ENCODE measurements around the gene TMEM184B. TPM values are rescaled to one million over a fixed set of nuclear protein-coding genes. Genes with fewer than 3 reads are reported as not detected.
A peak's percentile ranks its signal among the peaks of the same experiment; 100 is the strongest.
"Not testable (repeated sequence)": the region's sequence is repeated elsewhere in the genome, so short reads cannot be mapped to it uniquely, and the experiment has no call there.

TMEM184B gene
- total RNA-seq, 3 donors from 2014 or later (not counting 1 experiment from before 2014, with no cell fraction given), result 58.1 to 72.5 (median 68.6) TPM

- peaks cover 58 to 67% of the 10 kb centered on the region in 2 donors for H3K4me1 Mint-ChIP-seq
- Histone ChIP-seq H3K36me3 (ENCODE audit: control insufficient read depth, insufficient read depth, low read length) (no peaks in the 10 kb centered on the region), H3K4me3 (ENCODE audit: low read length) (no peak overlapping the region), H3K4me1 (ENCODE audit: control insufficient read depth, insufficient read depth, low read length) (peaks cover 80% of the 10 kb centered on the region), H3K9me3 (ENCODE audit: control insufficient read depth, insufficient read depth, low read length) (no peaks in the 10 kb centered on the region), H3K27me3 (ENCODE audit: control insufficient read depth, insufficient read depth, low read length) (no peaks in the 10 kb centered on the region), H3K27ac (ENCODE audit: low read length) (peak overlapping the region; percentile 41)
- TF ChIP-seq, protein P1, sequence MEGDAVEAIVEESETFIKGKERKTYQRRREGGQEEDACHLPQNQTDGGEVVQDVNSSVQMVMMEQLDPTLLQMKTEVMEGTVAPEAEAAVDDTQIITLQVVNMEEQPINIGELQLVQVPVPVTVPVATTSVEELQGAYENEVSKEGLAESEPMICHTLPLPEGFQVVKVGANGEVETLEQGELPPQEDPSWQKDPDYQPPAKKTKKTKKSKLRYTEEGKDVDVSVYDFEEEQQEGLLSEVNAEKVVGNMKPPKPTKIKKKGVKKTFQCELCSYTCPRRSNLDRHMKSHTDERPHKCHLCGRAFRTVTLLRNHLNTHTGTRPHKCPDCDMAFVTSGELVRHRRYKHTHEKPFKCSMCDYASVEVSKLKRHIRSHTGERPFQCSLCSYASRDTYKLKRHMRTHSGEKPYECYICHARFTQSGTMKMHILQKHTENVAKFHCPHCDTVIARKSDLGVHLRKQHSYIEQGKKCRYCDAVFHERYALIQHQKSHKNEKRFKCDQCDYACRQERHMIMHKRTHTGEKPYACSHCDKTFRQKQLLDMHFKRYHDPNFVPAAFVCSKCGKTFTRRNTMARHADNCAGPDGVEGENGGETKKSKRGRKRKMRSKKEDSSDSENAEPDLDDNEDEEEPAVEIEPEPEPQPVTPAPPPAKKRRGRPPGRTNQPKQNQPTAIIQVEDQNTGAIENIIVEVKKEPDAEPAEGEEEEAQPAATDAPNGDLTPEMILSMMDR (IDR thresholded peaks at IDR 0.05), result no peak
- WGBS (ENCODE audit: insufficient coverage), result 93% methylated on average over 15 of the region's 15 CpGs
- no peaks in the 10 kb centered on the region for H3K27me3 Mint-ChIP-seq (ENCODE audit: low read depth in 2 of 2)
- no peak overlapping the region for H3K4me3 Mint-ChIP-seq
- intact Hi-C loops (cut with micrococcal nuclease), result loop anchor here (1.0 to 10.0 kb wide), 3 partner anchors 23 to 87 kb away; partner anchors contain the start of gene MAFF
- ATAC-seq (no peak), DNase-seq (no peak)
- H3K36me3 Mint-ChIP-seq, result no peaks in the 10 kb centered on the region
- H3K27ac Mint-ChIP-seq, result peak overlapping the region; percentile 87 to 89
- H3K9me3 Mint-ChIP-seq, result no peaks in the 10 kb centered on the region
Measured at GRCh38 chr22:38177926-38178604, 94.7 kb downstream of the TMEM184B start.

DNA sequence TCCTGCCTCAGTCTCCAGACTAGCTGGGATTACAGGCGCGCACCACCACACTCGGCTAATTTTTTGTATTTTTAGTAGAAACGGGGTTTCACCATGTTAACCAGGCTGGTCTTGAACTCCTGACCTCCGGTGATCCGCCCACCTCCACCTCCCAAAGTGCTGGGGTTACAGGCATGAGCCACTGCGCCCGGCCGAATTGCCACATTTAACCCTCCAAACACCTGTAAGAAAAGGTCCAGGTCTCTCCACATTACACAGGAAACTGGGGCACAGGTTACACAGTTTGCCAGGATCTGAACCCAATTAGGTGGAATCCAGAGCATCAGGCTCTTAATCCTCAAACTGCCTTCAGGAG is 95.3 kb downstream of the TMEM184B start:
- H3K4me1 Mint-ChIP-seq, result peaks cover 63 to 72% of the 10 kb centered on the region in 2 donors
- not testable (repeated sequence) for H3K9me3 ChIP-seq (ENCODE audit: control insufficient read depth, insufficient read depth, low read length); H3K36me3 ChIP-seq (ENCODE audit: control insufficient read depth, insufficient read depth, low read length); H3K4me3 ChIP-seq (ENCODE audit: low read length); H3K9me3 Mint-ChIP-seq; H3K27me3 ChIP-seq (ENCODE audit: control insufficient read depth, insufficient read depth, low read length); DNase-seq; H3K27me3 Mint-ChIP-seq (ENCODE audit: low read depth in 2 of 2); H3K36me3 Mint-ChIP-seq; ATAC-seq
- WGBS (ENCODE audit: insufficient coverage), result 94% methylated on average over 9 of the region's 9 CpGs
- H3K4me3 Mint-ChIP-seq, result peak overlapping the region; percentile 83
- H3K4me1 ChIP-seq (ENCODE audit: control insufficient read depth, insufficient read depth, low read length), result peaks cover 81% of the 10 kb centered on the region
- H3K27ac Mint-ChIP-seq, result peak overlapping the region; percentile 87 to 89
- intact Hi-C loops (cut with micrococcal nuclease), result loop anchor here (1.0 to 10.0 kb wide), 3 partner anchors 24 to 87 kb away; partner anchors contain the start of gene MAFF
- peak overlapping the region; percentile 41 for H3K27ac ChIP-seq (ENCODE audit: low read length)

DNA sequence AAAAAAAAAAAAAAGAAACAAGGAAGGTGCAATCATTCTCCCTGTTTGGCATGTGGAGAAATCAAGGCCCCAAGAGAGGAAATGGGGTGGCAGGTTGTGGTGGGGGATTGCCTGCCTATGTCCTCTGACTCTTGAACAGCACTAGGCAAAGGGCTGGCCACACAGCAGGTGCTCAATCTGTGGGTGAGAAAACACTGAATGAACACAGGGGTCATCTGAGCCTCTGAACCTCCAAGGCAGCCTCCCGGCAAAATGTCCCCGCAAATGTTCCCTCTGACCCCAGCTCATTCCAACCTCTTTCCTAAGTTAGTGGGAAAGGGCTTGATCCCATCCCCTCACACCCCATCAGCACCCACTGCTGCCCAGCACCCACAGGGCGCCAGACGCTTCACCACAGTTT is 95.8 kb downstream of the TMEM184B start:
- peak overlapping the region; percentile 87 to 89 for H3K27ac Mint-ChIP-seq

DNA sequence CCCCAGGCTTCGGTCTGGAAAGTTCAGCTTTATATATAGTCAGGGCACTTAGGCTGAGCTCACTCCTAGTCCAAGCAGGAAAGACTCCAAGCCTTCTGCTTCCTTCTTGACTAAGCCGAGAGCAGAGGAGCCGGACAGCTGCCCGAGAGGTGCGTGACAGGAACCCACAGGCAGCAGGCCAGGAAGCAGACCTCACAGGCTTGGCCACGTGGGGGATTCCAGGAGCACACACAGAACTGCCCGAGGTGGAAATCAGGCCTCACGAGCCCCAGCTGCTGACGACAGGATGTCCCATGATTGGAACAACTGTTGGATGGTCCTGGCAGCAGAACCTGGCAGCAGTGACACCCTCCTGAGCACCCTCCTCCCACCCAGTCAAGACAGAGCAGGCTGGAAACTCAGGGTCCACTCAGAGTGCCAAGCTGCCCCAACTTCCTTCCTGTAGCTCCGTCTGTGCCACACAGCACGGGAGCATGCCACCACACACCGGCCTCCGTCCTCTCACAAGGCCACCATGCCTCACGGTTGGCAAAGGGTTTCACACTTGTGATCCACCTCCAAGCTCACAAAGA is 96.6 kb downstream of the TMEM184B start:
- Mint-ChIP-seq H3K36me3 (no peaks in the 10 kb centered on the region), H3K4me3 (peak overlapping the region; percentile 83), H3K4me1 (peaks cover 62 to 72% of the 10 kb centered on the region in 2 donors), H3K27me3 (ENCODE audit: low read depth in 2 of 2) (no peaks in the 10 kb centered on the region), H3K9me3 (no peaks in the 10 kb centered on the region), H3K27ac (peak overlapping the region; percentile 87 to 89)
- TF ChIP-seq, protein P1 (IDR thresholded peaks at IDR 0.05), result no peak
- intact Hi-C loops (cut with micrococcal nuclease), result loop anchor here (10.0 kb wide), 2 partner anchors 49 to 89 kb away; no protein-coding TSS in a partner anchor
- ATAC-seq (peak in 2 of 3 donors; percentile 15 to 50), DNase-seq (peak; percentile 33 to 69)
- whole genome bisulfite sequencing (ENCODE audit: insufficient coverage), result 34% methylated on average over 13 of the region's 14 CpGs
- Histone ChIP-seq H3K27ac (ENCODE audit: low read length) (peak overlapping the region; percentile 83), H3K4me1 (ENCODE audit: control insufficient read depth, insufficient read depth, low read length) (peaks cover 81% of the 10 kb centered on the region), H3K9me3 (ENCODE audit: control insufficient read depth, insufficient read depth, low read length) (no peaks in the 10 kb centered on the region), H3K27me3 (ENCODE audit: control insufficient read depth, insufficient read depth, low read length) (no peaks in the 10 kb centered on the region), H3K36me3 (ENCODE audit: control insufficient read depth, insufficient read depth, low read length) (no peaks in the 10 kb centered on the region), H3K4me3 (ENCODE audit: low read length) (no peak overlapping the region)

More for the DNA sequence above, 95.8 kb downstream of the TMEM184B start:
- H3K27me3 ChIP-seq (ENCODE audit: control insufficient read depth, insufficient read depth, low read length), result no peaks in the 10 kb centered on the region
- Mint-ChIP-seq H3K4me1 (peaks cover 66 to 76% of the 10 kb centered on the region in 2 donors), H3K9me3 (no peaks in the 10 kb centered on the region), H3K36me3 (no peaks in the 10 kb centered on the region), H3K27me3 (ENCODE audit: low read depth in 2 of 2) (no peaks in the 10 kb centered on the region), H3K4me3 (peak overlapping the region; percentile 83)
- H3K9me3 ChIP-seq (ENCODE audit: control insufficient read depth, insufficient read depth, low read length), result no peaks in the 10 kb centered on the region
- H3K4me3 ChIP-seq (ENCODE audit: low read length), result no peak overlapping the region
- DNase-seq (peak; percentile 54 to 56), ATAC-seq (peak in 2 of 3 donors; percentile 16 to 39)
- peaks cover 81% of the 10 kb centered on the region for H3K4me1 ChIP-seq (ENCODE audit: control insufficient read depth, insufficient read depth, low read length)
- H3K36me3 ChIP-seq (ENCODE audit: control insufficient read depth, insufficient read depth, low read length), result no peaks in the 10 kb centered on the region
- WGBS (ENCODE audit: insufficient coverage), result 46% methylated on average over 3 of the region's 4 CpGs
- intact Hi-C loops (cut with micrococcal nuclease), result loop anchor here (1.0 to 10.0 kb wide), 3 partner anchors 24 to 88 kb away; partner anchors contain the start of gene MAFF
- TF ChIP-seq, protein P1 (IDR thresholded peaks at IDR 0.05), result no peak
- H3K27ac ChIP-seq (ENCODE audit: low read length), result peak overlapping the region; percentile 83
